NCI-H187 (cell line): Measurements from ENCODE around the gene SLC9A8.
"Not testable (repeated sequence)": the region's sequence is repeated elsewhere in the genome, so short reads cannot be mapped to it uniquely, and the experiment has no call there.

Source experiments
- DNase-seq, 2 experiments: peaks; one replicate each; lab custom pipeline; 2025; lab: John Stamatoyannopoulos, UW

Gene SLC9A8

GRCh38 chr20:49850463-49851230, 38.0 kb downstream of the SLC9A8 start:
- no peak for DNase-seq

- DNase-seq = no peak
Measured at GRCh38 chr20:49851231-49851705, 38.6 kb downstream of the SLC9A8 start.

GRCh38 chr20:49851991-49852390, 39.4 kb downstream of the SLC9A8 start:
- DNase-seq = no peak

GRCh38 chr20:49852522-49853080, 40.0 kb downstream of the SLC9A8 start:
- no peak for DNase-seq

- DNase-seq = no peak
Measured at GRCh38 chr20:49853640-49854039, 41.0 kb downstream of the SLC9A8 start.

- no peak for DNase-seq
Measured at GRCh38 chr20:49854190-49854875, 41.7 kb downstream of the SLC9A8 start.

GRCh38 chr20:49856904-49857303, 44.3 kb downstream of the SLC9A8 start:
- DNase-seq = no peak

- DNase-seq = no peak
Measured at GRCh38 chr20:49858076-49858585, 45.5 kb downstream of the SLC9A8 start.

- no peak for DNase-seq
Measured at GRCh38 chr20:49859011-49859410, 46.4 kb downstream of the SLC9A8 start.

GRCh38 chr20:49859807-49860206, 47.2 kb downstream of the SLC9A8 start:
- DNase-seq = no peak

GRCh38 chr20:49861232-49861631, 48.6 kb downstream of the SLC9A8 start:
- not testable (repeated sequence) for DNase-seq

GRCh38 chr20:49862607-49863200, 50.1 kb downstream of the SLC9A8 start:
- no peak for DNase-seq

- no peak for DNase-seq
Measured at GRCh38 chr20:49863666-49864065, 51.0 kb downstream of the SLC9A8 start.

GRCh38 chr20:49865559-49865958, 52.9 kb downstream of the SLC9A8 start:
- no peak for DNase-seq

- no peak for DNase-seq
Measured at GRCh38 chr20:49866051-49866450, 53.4 kb downstream of the SLC9A8 start.

GRCh38 chr20:49867453-49868215, 55.0 kb downstream of the SLC9A8 start:
- DNase-seq = no peak

GRCh38 chr20:49868538-49868937, 55.9 kb downstream of the SLC9A8 start:
- no peak for DNase-seq

GRCh38 chr20:49868964-49869363, 56.3 kb downstream of the SLC9A8 start:
- DNase-seq = no peak

- DNase-seq = no peak
Measured at GRCh38 chr20:49870261-49870660, 57.6 kb downstream of the SLC9A8 start.

- no peak for DNase-seq
Measured at GRCh38 chr20:49871391-49871948, 58.8 kb downstream of the SLC9A8 start.

- no peak for DNase-seq
Measured at GRCh38 chr20:49872056-49872455, 59.4 kb downstream of the SLC9A8 start.
